HG03575 (cell line): ENCODE data around the gene SLC35F1.
"Not testable (repeated sequence)": the region's sequence is repeated elsewhere in the genome, so short reads cannot be mapped to it uniquely, and the experiment has no call there.

Experiments used
- ATAC-seq: cut with Tn5 transposase; IDR thresholded peaks from one replicate; pipeline ENCODE4 v1.9.1; 2021; ENCODE audit not compliant: unreplicated experiment, insufficient number of reproducible peaks, low FRiP score; ENCODE audit errors: extremely low read depth

Gene SLC35F1

GRCh38 chr6:117906958-117907600 is at the start of gene SLC35F1:
Gene SLC35F1, plus strand, starts transcription at chr6:117907264.
- ATAC-seq, result no peak

GRCh38 chr6:117858601-117859000 is 48.5 kb upstream of the SLC35F1 start:
- ATAC-seq, result not testable (repeated sequence)

- no peak for ATAC-seq
Measured at GRCh38 chr6:117861545-117861944, 45.5 kb upstream of the SLC35F1 start.

- ATAC-seq, result no peak
Measured at GRCh38 chr6:117866561-117866960, 40.5 kb upstream of the SLC35F1 start.

- ATAC-seq, result no peak
Measured at GRCh38 chr6:117870486-117871242, 36.4 kb upstream of the SLC35F1 start.

GRCh38 chr6:117880824-117881223 is 26.2 kb upstream of the SLC35F1 start:
- no peak for ATAC-seq

GRCh38 chr6:117890172-117890571 is 16.9 kb upstream of the SLC35F1 start:
- no peak for ATAC-seq

GRCh38 chr6:117906507-117906957 is 532 bp upstream of the SLC35F1 start:
- no peak for ATAC-seq

- no peak for ATAC-seq
Measured at GRCh38 chr6:117907601-117908245, 659 bp downstream of the SLC35F1 start.

GRCh38 chr6:117908246-117909068 is 1.4 kb downstream of the SLC35F1 start:
- ATAC-seq, result no peak

GRCh38 chr6:117909638-117910037 is 2.6 kb downstream of the SLC35F1 start:
- no peak for ATAC-seq

GRCh38 chr6:117910549-117910948 is 3.5 kb downstream of the SLC35F1 start:
- ATAC-seq, result no peak

- no peak for ATAC-seq
Measured at GRCh38 chr6:117911150-117911549, 4.1 kb downstream of the SLC35F1 start.

- ATAC-seq, result no peak
Measured at GRCh38 chr6:117911660-117912059, 4.6 kb downstream of the SLC35F1 start.

- ATAC-seq, result no peak
Measured at GRCh38 chr6:117915846-117916245, 8.8 kb downstream of the SLC35F1 start.

- no peak for ATAC-seq
Measured at GRCh38 chr6:117916483-117916882, 9.4 kb downstream of the SLC35F1 start.

GRCh38 chr6:117917176-117917575 is 10.1 kb downstream of the SLC35F1 start:
- ATAC-seq, result no peak

- ATAC-seq, result no peak
Measured at GRCh38 chr6:117918454-117918853, 11.4 kb downstream of the SLC35F1 start.

- no peak for ATAC-seq
Measured at GRCh38 chr6:117919275-117919674, 12.2 kb downstream of the SLC35F1 start.
